GM23338 (cell line): ENCODE measurements around the gene HTRA2. TPM values are rescaled to one million over a fixed set of nuclear protein-coding genes. Genes with fewer than 3 reads are reported as not detected.

ENCODE experiments used
- ATAC-seq: fragments of 200-7000 bp; cut with Tn5 transposase; 3 replicates; pipeline ENCODE4 v1.9.1; 2020
- DNase-seq: peaks from one replicate; pipeline ENCODE4 v3.0.0-alpha.2; 2015; ENCODE audit warnings: low spot score
- H2AFZ ChIP-seq: fragments of 200-600 bp; sonication (generic); 2 replicates; pipeline ENCODE4 v1.8.0; 2016; ENCODE audit warnings: antibody characterized with exemption, mild to moderate bottlenecking, moderate library complexity
- H3F3A ChIP-seq: fragments of 200-600 bp; sonication (generic); replicated peaks from 2 replicates; pipeline ENCODE4 v1.8.0; 2017; ENCODE audit warnings: antibody characterized with exemption, mixed run types, low read depth
- H3K27ac ChIP-seq: fragments of 200-600 bp; sonication (generic); 2 replicates; pipeline ENCODE4 v1.6.1; 2016; ENCODE audit warnings: low read depth
- H3K27me3 ChIP-seq: fragments of 200-600 bp; sonication (generic); 2 replicates; pipeline ENCODE4 v1.8.0; 2016; ENCODE audit warnings: mild to moderate bottlenecking, mixed run types, moderate library complexity; ENCODE audit not compliant: insufficient read depth
- H3K36me3 ChIP-seq: fragments of 200-600 bp; sonication (generic); 2 replicates; pipeline ENCODE4 v1.8.0; 2016; ENCODE audit warnings: mild to moderate bottlenecking; ENCODE audit not compliant: insufficient read depth
- H3K4me1 ChIP-seq: fragments of 200-600 bp; sonication (generic); 2 replicates; pipeline ENCODE4 v1.8.0; 2016; ENCODE audit warnings: mild to moderate bottlenecking, moderate library complexity; ENCODE audit not compliant: insufficient read depth
- H3K4me2 ChIP-seq: fragments of 200-600 bp; sonication (generic); 2 replicates; pipeline ENCODE4 v1.7.1; 2017; ENCODE audit warnings: mixed run types
- H3K4me3 ChIP-seq: fragments of 200-600 bp; sonication (generic); 2 replicates; pipeline ENCODE4 v1.6.1; 2016; ENCODE audit warnings: mixed run types
- H3K79me2 ChIP-seq: fragments of 200-600 bp; sonication (generic); replicated peaks from 2 replicates; pipeline ENCODE4 v1.8.0; 2017; ENCODE audit warnings: mild to moderate bottlenecking; ENCODE audit not compliant: insufficient read depth
- H3K9me2 ChIP-seq: fragments of 200-600 bp; sonication (generic); 2 replicates; pipeline ENCODE4 v1.8.0; 2017; ENCODE audit not compliant: insufficient read depth
- H4K20me1 ChIP-seq: fragments of 200-600 bp; sonication (generic); replicated peaks from 2 replicates; pipeline ENCODE4 v1.8.0; 2017; ENCODE audit warnings: mild to moderate bottlenecking; ENCODE audit not compliant: insufficient read depth
- H3K27ac Mint-ChIP-seq: 2 replicates; pipeline ENCODE4 v1.8.0; 2020; ENCODE audit warnings: inconsistent platforms, mild to moderate bottlenecking, moderate library complexity, mixed read lengths
- H3K27me3 Mint-ChIP-seq: 3 replicates; pipeline ENCODE4 v1.8.0; 2022; ENCODE audit warnings: low read depth, mild to moderate bottlenecking, moderate library complexity, mixed read lengths, inconsistent platforms; ENCODE audit not compliant: insufficient read depth, poor library complexity
- H3K36me3 Mint-ChIP-seq: 3 replicates; pipeline ENCODE4 v1.8.0; 2021; ENCODE audit warnings: low read depth, mild to moderate bottlenecking, inconsistent platforms, moderate library complexity, mixed read lengths
- H3K4me1 Mint-ChIP-seq: 3 replicates; pipeline ENCODE4 v1.8.0; 2020; ENCODE audit warnings: mild to moderate bottlenecking, inconsistent platforms, mixed read lengths
- H3K4me3 Mint-ChIP-seq: 3 replicates; pipeline ENCODE4 v1.8.0; 2021; ENCODE audit warnings: moderate library complexity, mild to moderate bottlenecking, inconsistent platforms, mixed read lengths
- H3K9me3 Mint-ChIP-seq: 3 replicates; pipeline ENCODE4 v1.8.0; 2020; ENCODE audit warnings: moderate library complexity, mild to moderate bottlenecking, inconsistent platforms, mixed read lengths
- CREB1 ChIP-seq: fragments of 250-450 bp; sonication (Bioruptor Pico); IDR thresholded peaks from 2 replicates; pipeline ENCODE4 v1.5.0; 2020; ENCODE audit warnings: low read depth, mild to moderate bottlenecking, moderate library complexity
- REST ChIP-seq: IDR thresholded peaks from one replicate; pipeline ENCODE4 v1.6.1; 2018; ENCODE audit warnings: antibody characterized with exemption; ENCODE audit not compliant: unreplicated experiment
- ZNF114 ChIP-seq: fragments of 250-450 bp; sonication (Bioruptor Pico); IDR thresholded peaks from 2 replicates; pipeline ENCODE4 v1.5.0; 2020; ENCODE audit warnings: mild to moderate bottlenecking, moderate library complexity
- ZNF331 ChIP-seq: fragments of 250-450 bp; sonication (Bioruptor Pico); IDR thresholded peaks from 2 replicates; pipeline ENCODE4 v1.5.0; 2020; ENCODE audit warnings: low read depth, mild to moderate bottlenecking, moderate library complexity
- ZNF462 ChIP-seq: fragments of 250-450 bp; sonication (Bioruptor Pico); IDR thresholded peaks from 2 replicates; pipeline ENCODE4 v1.5.0; 2020; ENCODE audit warnings: mild to moderate bottlenecking, moderate library complexity
- polyA plus RNA-seq: library from polyadenylated mRNA; unstranded; fragments of >200 nt; fragmentation: Nextera tagmentation; extraction: Ambion mirVana; gene quantifications from 2 replicates; pipeline ENCODE4 v1.2.1, GENCODE V29; 2016
- total RNA-seq: library from RNA; depleted of rRNA; stranded (reverse); fragments of >200 nt; shearing (Covaris generic); gene quantifications from 2 replicates; pipeline ENCODE4 v1.2.3, GENCODE V29; 2014

The HTRA2 gene
- total and polyA plus RNA-seq, 2 experiments from 2014 or later, result 17.8 to 19.7 TPM

- Mint-ChIP-seq H3K36me3 (peaks cover 2% of the 10 kb centered on the region; the same call in 1 of the 3 replicates), H3K27me3 (peaks cover 10% of the 10 kb centered on the region), H3K4me1 (no peaks in the 10 kb centered on the region; the same call in none of the 3 replicates), H3K9me3 (no peaks in the 10 kb centered on the region; the same call in 2 of the 3 replicates), H3K27ac (no peak overlapping the region), H3K4me3 (no peak overlapping the region)
- no peaks in the 10 kb centered on the region for H3K79me2 ChIP-seq
- no peaks in the 10 kb centered on the region for H3F3A ChIP-seq
- ATAC-seq (no peak; the same call in 2 of the 3 replicates), DNase-seq (no peak)
- H4K20me1 ChIP-seq, result no peaks in the 10 kb centered on the region; the same call in 1 of the 2 replicates
- H2AFZ ChIP-seq, result no peak overlapping the region
- H3K4me1 ChIP-seq, result no peaks in the 10 kb centered on the region
- no peak overlapping the region for H3K27ac ChIP-seq
- TF ChIP-seq REST, result no peak
- TF ChIP-seq CREB1 (CRISPR knock-in tag), result no peak
- no peak for TF ChIP-seq ZNF114 (CRISPR knock-in tag)
- no peak for TF ChIP-seq ZNF331 (CRISPR knock-in tag)
- no peak for TF ChIP-seq ZNF462 (CRISPR knock-in tag)
- H3K4me2 ChIP-seq, result no peak overlapping the region
- no peaks in the 10 kb centered on the region for H3K9me2 ChIP-seq
- no peak overlapping the region for H3K4me3 ChIP-seq
- H3K36me3 ChIP-seq, result no peaks in the 10 kb centered on the region
- no peaks in the 10 kb centered on the region for H3K27me3 ChIP-seq
Observed at GRCh38 chr2:74538881-74539339, 9.2 kb downstream of the HTRA2 start.
